Colonic mucosa (tissue), 4 donors: Measurements from ENCODE around the gene DIP2C. TPM values are rescaled to one million over a fixed set of nuclear protein-coding genes. Genes with fewer than 3 reads are reported as not detected.

Experiments
- DNase-seq: peaks from one replicate; pipeline ENCODE4 v3.0.0-alpha.2; 2020
- H3K27ac ChIP-seq: fragments of 200-600 bp; one replicate; pipeline ENCODE4 v1.8.0; 2021
- H3K27me3 ChIP-seq: fragments of 200-600 bp; one replicate; pipeline ENCODE4 v1.8.0; 2021
- H3K36me3 ChIP-seq: fragments of 200-600 bp; one replicate; pipeline ENCODE4 v1.8.0; 2021
- H3K4me1 ChIP-seq: fragments of 200-600 bp; one replicate; pipeline ENCODE4 v1.8.0; 2021; ENCODE audit warnings: mild to moderate bottlenecking
- H3K4me3 ChIP-seq: fragments of 200-600 bp; one replicate; pipeline ENCODE4 v1.8.0; 2021
- H3K9ac ChIP-seq, 2 donors: one replicate each; pipeline ENCODE4 v1.7.0; 2013; ENCODE audit warnings: control low read depth in 2 of 2, low read depth in 2 of 2, low read length in 2 of 2
- H3K9me3 ChIP-seq: fragments of 200-600 bp; one replicate; pipeline ENCODE4 v1.8.0; 2021
- intact Hi-C: fragments of 100-400 bp; cut with DNase I; formaldehyde crosslinking; loops from one replicate; pipeline ENCODE4 v1.14.1; 2022
- total RNA-seq, 2 donors: library from RNA; stranded (reverse); fragmentation: NEBNext Ultra II Directional in 1 of 2; extraction: Animal tissue kit (Norgen Biotek cat#: 25700) in 1 of 2; gene quantifications; one replicate each; pipeline ENCODE4 v1.2.1, GENCODE V29; 2021
- TF ChIP-seq, protein P1 (sequence below): fragments of 200-600 bp; IDR thresholded peaks from one replicate; pipeline ENCODE4 v1.8.0; 2022; ENCODE audit warnings: antibody characterized with exemption, mild to moderate bottlenecking
- donor health status: healthy.
- donor health status: DM: no; HTN: no; CAD: no.
- donor health status: DM: no; HTN: no; CAD: no.

DIP2C gene
- total RNA-seq, 2 donors from 2014 or later = 7.6 to 11.2 TPM

DNA sequence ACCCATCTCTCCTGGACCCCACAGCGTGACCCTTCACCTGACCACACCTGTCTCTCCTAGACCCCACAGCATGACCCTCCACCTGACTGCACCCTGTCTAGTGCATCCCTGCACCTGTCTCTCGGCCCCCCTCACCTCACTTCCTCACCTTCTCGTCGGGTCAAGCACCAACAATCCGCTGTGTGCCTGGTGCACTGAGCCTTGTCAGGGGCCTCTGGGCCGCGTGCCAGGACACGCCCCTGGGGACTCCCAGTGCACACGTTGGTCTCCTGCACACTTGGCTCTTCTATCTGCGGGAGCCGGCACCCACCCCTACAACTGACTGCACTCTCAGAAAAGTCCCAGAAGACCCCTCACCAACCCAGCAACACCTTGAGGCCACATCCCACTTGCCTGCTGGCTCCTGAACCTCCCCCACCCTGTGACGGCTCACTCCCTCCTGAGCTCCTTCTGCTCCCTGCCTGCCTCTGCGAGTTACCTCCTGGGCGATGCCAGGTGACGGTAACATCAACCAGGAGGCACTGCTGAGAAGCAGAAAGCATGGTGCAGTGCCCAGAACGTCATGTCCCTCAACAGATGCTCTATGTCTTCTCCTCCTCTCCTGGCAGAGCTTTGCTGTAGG is 147.6 kb downstream of the DIP2C start:
- TF ChIP-seq, protein P1, sequence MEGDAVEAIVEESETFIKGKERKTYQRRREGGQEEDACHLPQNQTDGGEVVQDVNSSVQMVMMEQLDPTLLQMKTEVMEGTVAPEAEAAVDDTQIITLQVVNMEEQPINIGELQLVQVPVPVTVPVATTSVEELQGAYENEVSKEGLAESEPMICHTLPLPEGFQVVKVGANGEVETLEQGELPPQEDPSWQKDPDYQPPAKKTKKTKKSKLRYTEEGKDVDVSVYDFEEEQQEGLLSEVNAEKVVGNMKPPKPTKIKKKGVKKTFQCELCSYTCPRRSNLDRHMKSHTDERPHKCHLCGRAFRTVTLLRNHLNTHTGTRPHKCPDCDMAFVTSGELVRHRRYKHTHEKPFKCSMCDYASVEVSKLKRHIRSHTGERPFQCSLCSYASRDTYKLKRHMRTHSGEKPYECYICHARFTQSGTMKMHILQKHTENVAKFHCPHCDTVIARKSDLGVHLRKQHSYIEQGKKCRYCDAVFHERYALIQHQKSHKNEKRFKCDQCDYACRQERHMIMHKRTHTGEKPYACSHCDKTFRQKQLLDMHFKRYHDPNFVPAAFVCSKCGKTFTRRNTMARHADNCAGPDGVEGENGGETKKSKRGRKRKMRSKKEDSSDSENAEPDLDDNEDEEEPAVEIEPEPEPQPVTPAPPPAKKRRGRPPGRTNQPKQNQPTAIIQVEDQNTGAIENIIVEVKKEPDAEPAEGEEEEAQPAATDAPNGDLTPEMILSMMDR = no peak
- no peak overlapping the region for H3K27ac ChIP-seq
- H3K36me3 ChIP-seq = no peaks in the 10 kb centered on the region
- no peak overlapping the region for H3K4me3 ChIP-seq
- H3K9me3 ChIP-seq = no peaks in the 10 kb centered on the region
- DNase-seq = no peak
- H3K4me1 ChIP-seq = no peaks in the 10 kb centered on the region
- intact Hi-C loops = no loop called here
- no peaks in the 10 kb centered on the region for H3K27me3 ChIP-seq
- no peak overlapping the region for H3K9ac ChIP-seq

DNA sequence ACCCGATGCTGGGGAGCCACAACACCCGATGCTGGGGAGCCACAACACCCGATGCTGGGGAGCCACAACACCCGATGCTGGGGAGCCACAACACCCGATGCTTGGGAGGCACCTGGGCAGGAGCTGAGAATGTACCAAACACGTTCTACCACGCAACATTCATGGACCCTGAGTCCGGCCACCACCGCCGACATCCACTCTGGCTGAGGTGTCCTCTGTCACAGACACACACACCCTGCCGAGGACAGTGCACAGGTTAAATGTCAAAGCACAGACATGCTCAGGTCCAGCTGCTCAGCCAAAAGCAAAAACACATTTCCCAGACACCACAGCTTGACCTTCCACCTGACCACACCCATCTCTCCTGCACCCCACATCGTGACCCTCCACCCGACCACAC is 148.4 kb downstream of the DIP2C start:
- H3K27ac ChIP-seq = no peak overlapping the region
- no peak for DNase-seq
- TF ChIP-seq, protein P1 = no peak
- H3K27me3 ChIP-seq = no peaks in the 10 kb centered on the region
- H3K4me1 ChIP-seq = no peaks in the 10 kb centered on the region
- H3K36me3 ChIP-seq = no peaks in the 10 kb centered on the region
- no peak overlapping the region for H3K4me3 ChIP-seq
- no peaks in the 10 kb centered on the region for H3K9me3 ChIP-seq
- intact Hi-C loops = no loop called here
- H3K9ac ChIP-seq = no peak overlapping the region

DNA sequence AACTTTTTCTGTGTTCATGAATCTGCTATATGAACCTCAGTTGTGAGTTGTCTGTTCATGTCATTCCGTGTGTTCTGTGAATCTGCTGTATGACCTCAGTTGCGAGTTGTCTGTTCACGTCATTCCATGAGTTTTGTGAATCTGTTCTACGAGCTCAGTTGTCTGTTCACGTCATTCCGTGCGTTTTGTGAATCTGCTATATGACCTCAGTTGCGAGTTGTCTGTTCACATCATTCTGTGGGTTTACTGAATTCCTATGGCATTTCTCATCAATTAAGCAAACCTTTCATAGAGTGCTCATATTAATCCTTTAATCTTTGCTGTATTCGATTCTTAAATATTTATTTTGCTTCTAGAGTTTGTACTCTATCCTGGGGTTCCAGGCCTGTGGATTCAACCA is 150.6 kb downstream of the DIP2C start:
- Histone ChIP-seq H3K4me3 (no peak overlapping the region), H3K4me1 (no peaks in the 10 kb centered on the region), H3K27ac (no peak overlapping the region), H3K36me3 (no peaks in the 10 kb centered on the region), H3K27me3 (no peaks in the 10 kb centered on the region), H3K9ac (no peak overlapping the region), H3K9me3 (no peaks in the 10 kb centered on the region)
- TF ChIP-seq, protein P1 = no peak
- intact Hi-C loops = no loop called here
- DNase-seq = no peak

DNA sequence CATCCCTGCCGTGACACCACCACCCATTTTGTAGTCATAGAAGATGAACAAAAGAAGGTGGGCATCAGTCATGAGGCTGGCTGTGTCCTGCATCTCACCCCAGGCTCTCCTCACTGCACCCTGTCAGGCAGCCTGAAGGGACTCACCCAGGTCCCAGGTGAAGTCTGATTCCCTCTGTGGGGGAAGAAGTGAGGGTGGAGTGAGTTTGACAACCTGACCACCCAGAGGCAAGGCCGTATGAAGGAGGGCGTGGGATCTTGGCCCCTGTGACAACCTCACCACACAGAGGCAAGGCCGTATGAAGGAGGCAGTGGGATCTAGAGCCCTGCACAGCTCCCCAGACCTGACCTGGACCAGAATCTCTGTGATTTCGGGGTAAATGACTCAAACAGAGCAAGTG is 152.5 kb downstream of the DIP2C start:
- no peak overlapping the region for H3K27ac ChIP-seq
- no peak overlapping the region for H3K4me3 ChIP-seq
- no peaks in the 10 kb centered on the region for H3K36me3 ChIP-seq
- TF ChIP-seq, protein P1 = no peak
- no peaks in the 10 kb centered on the region for H3K4me1 ChIP-seq
- H3K27me3 ChIP-seq = no peaks in the 10 kb centered on the region
- intact Hi-C loops = no loop called here
- no peak overlapping the region for H3K9ac ChIP-seq
- no peaks in the 10 kb centered on the region for H3K9me3 ChIP-seq
- DNase-seq = no peak

DNA sequence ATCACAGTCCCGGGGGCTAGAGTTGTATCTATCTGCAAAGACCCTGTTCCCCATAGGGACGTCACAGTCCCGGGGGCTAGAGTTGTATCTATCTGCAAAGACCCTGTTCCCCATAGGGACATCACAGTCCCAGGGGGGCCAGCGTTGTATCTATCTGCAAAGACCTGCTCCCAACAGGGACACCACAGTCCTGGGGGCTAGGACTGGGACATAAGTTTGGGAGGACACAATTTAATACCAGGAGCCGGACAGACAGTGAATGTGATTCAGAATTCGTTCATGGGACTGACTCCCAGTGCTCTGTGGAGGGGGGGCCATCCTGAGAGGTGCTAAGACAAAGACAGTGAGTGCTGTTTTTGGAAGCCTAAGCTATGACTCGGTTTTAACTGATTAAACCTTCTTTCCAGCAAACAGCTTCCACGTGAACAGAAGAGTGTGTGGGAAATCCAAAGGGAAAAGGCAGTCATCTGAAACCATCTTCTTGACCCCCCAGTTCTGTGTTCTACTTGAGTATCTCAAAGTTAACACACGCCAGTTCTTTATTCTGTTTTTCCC is 153.0 kb downstream of the DIP2C start:
- TF ChIP-seq, protein P1 = no peak
- H3K36me3 ChIP-seq = no peaks in the 10 kb centered on the region
- H3K4me3 ChIP-seq = no peak overlapping the region
- no peak overlapping the region for H3K9ac ChIP-seq
- no peak for DNase-seq
- no peaks in the 10 kb centered on the region for H3K27me3 ChIP-seq
- H3K9me3 ChIP-seq = no peaks in the 10 kb centered on the region
- intact Hi-C loops = no loop called here
- no peak overlapping the region for H3K27ac ChIP-seq
- no peaks in the 10 kb centered on the region for H3K4me1 ChIP-seq
